Vagina (tissue), 2 donors: ENCODE results near the gene NCS1. TPM values are rescaled to one million over a fixed set of nuclear protein-coding genes. Genes with fewer than 3 reads are reported as not detected.

Experiments used
- DNase-seq, 2 donors: peaks; one replicate each; pipeline ENCODE4 v3.0.0-alpha.2; 2017; ENCODE audit errors: extremely low spot score in 2 of 2
- H3K27ac ChIP-seq: fragments of 200-600 bp; sonication (generic); one replicate; pipeline ENCODE4 v1.5.1; 2019
- H3K27me3 ChIP-seq: fragments of 200-600 bp; sonication (generic); one replicate; pipeline ENCODE4 v1.5.1; 2019
- H3K36me3 ChIP-seq, 2 donors: fragments of 200-600 bp; sonication (generic); one replicate each; pipeline ENCODE4 v1.5.1; 2017 to 2019
- H3K4me1 ChIP-seq: fragments of 200-600 bp; sonication (generic); one replicate; pipeline ENCODE4 v1.5.1; 2019
- H3K4me3 ChIP-seq, 2 donors: fragments of 200-600 bp; sonication (generic); 1 replicate in 1 of 2; 2 replicates in 1 of 2; pipeline ENCODE4 v1.5.1; 2016 to 2019
- H3K9me3 ChIP-seq: fragments of 200-600 bp; sonication (generic); one replicate; pipeline ENCODE4 v1.5.1; 2019
- POLR2A ChIP-seq, 2 donors: fragments of 450-650 bp; IDR thresholded peaks; one replicate each; pipeline ENCODE4 v1.6.1; 2017; ENCODE audit warnings: antibody characterized with exemption in 2 of 2, mild to moderate bottlenecking in 2 of 2, moderate library complexity in 2 of 2
- POLR2AphosphoS5 ChIP-seq, 2 donors: sonication (generic); formaldehyde crosslinking; IDR thresholded peaks; one replicate each; pipeline ENCODE4 v1.9.0; 2017; ENCODE audit warnings: antibody characterized with exemption in 2 of 2, mild to moderate bottlenecking in 2 of 2, low read depth in 1 of 2; ENCODE audit not compliant: insufficient read depth in 1 of 2
- intact Hi-C: fragments of 100-400 bp; cut with DNase I; formaldehyde crosslinking; loops from one replicate; pipeline ENCODE4 v1.15.1; 2023
- total RNA-seq: library from RNA; depleted of rRNA; stranded (reverse); fragments of >200 nt; gene quantifications from one replicate; pipeline ENCODE4 v1.2.3, GENCODE V29; 2016
- TF ChIP-seq, protein P1 (sequence below), 3 experiments: fragments of 450-650 bp in 2 of 3; fragments of 200-600 bp in 1 of 3; sonication (generic) in 1 of 3; IDR thresholded peaks; one replicate each; pipeline ENCODE4 v1.5.1; 2017 to 2019; ENCODE audit warnings: antibody characterized with exemption in 3 of 3, mild to moderate bottlenecking in 2 of 3, moderate library complexity in 2 of 3

NCS1 gene
- total RNA-seq, 1 donor from 2014 or later = 20.4 TPM

DNA sequence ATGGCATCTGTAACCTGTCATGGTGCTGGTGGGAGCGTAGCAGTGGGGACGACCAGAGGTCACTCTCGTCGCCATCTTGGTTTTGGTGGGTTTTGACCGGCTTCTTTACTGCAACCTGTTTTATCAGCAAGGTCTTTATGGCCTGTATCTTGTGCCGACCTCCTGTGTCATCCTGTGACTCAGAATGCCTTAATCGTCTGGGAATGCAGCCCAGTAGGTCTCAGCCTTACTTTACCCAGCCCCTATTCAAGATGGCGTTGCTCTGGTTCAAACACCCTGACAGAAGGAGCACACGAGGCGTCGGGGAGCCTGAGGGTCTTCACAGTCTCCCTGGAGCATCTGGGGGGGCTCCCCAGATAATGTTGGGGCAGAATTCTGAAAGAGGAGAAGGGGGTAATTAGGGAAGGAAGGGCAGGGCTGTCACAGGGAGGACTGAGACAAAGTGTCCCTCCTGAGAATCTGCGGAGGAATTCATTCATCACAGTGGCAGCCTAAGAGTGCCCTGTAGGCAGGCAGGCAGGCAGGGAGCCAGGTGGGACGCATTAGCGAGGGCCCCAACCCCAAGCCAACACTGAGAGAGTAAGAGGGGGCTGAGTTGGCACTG lies 21.3 kb upstream of the NCS1 start:
- TF ChIP-seq, protein P1, sequence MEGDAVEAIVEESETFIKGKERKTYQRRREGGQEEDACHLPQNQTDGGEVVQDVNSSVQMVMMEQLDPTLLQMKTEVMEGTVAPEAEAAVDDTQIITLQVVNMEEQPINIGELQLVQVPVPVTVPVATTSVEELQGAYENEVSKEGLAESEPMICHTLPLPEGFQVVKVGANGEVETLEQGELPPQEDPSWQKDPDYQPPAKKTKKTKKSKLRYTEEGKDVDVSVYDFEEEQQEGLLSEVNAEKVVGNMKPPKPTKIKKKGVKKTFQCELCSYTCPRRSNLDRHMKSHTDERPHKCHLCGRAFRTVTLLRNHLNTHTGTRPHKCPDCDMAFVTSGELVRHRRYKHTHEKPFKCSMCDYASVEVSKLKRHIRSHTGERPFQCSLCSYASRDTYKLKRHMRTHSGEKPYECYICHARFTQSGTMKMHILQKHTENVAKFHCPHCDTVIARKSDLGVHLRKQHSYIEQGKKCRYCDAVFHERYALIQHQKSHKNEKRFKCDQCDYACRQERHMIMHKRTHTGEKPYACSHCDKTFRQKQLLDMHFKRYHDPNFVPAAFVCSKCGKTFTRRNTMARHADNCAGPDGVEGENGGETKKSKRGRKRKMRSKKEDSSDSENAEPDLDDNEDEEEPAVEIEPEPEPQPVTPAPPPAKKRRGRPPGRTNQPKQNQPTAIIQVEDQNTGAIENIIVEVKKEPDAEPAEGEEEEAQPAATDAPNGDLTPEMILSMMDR (IDR thresholded peaks at IDR 0.05) = no peak
- no peak for TF ChIP-seq POLR2A (IDR thresholded peaks at IDR 0.05)
- no peak for TF ChIP-seq POLR2AphosphoS5 (IDR thresholded peaks at IDR 0.05; ENCODE audit: insufficient read depth in 1 of 2, low read depth in 1 of 2)
- Histone ChIP-seq H3K36me3 (no peaks in the 10 kb centered on the region), H3K4me1 (no peaks in the 10 kb centered on the region), H3K27ac (no peak overlapping the region), H3K27me3 (no peaks in the 10 kb centered on the region), H3K9me3 (no peaks in the 10 kb centered on the region), H3K4me3 (no peak overlapping the region)
- intact Hi-C loops = no loop called here
- DNase-seq = no peak

DNA sequence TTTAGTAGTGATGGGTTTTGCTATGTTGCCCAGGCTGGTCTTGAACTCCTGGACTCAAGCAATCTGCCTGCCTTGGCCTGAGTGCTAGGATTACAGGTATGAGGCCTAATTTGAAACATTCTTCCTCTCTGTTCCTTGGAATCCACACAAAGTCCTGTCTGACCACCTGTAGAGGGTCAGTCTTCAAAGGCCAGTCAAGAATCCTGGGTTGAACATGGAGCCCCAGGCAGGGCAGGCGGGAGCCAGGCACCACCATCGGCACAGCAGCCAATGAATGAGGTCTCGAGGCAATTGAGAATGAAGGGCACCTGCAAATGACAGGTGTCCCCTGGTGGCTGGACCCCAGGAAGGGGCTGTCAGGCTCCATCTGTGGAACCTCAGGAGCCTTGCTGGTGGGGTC lies 17.4 kb upstream of the NCS1 start:
- no peaks in the 10 kb centered on the region for H3K36me3 ChIP-seq
- TF ChIP-seq POLR2A (IDR thresholded peaks at IDR 0.05) (no peak), POLR2AphosphoS5 (IDR thresholded peaks at IDR 0.05; ENCODE audit: insufficient read depth in 1 of 2, low read depth in 1 of 2) (no peak)
- TF ChIP-seq, protein P1 (IDR thresholded peaks at IDR 0.05) = no peak
- intact Hi-C loops = no loop called here
- no peaks in the 10 kb centered on the region for H3K9me3 ChIP-seq
- DNase-seq = no peak
- H3K4me1 ChIP-seq = no peaks in the 10 kb centered on the region
- H3K4me3 ChIP-seq = no peak overlapping the region
- no peaks in the 10 kb centered on the region for H3K27me3 ChIP-seq
- no peak overlapping the region for H3K27ac ChIP-seq

DNA sequence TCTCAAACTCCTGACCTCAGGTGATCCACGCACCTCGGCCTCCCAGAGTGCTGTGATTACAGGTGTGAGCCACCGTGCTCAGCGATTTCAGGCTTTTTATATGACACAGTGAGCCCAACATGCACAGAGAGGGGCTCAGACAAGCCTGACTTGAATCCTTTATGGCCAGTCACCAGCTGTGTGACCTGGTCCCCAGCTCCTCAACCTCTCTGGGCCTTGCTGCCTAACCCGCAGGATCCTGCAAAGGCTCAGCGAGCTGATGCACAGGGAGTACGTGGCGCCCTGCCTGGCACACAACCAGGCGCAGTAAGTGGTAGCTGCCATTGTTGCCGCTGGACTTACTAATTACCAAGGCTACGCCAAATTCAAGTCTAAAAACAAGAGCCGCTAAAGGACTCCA lies 16.6 kb upstream of the NCS1 start:
- H3K4me1 ChIP-seq = no peaks in the 10 kb centered on the region
- TF ChIP-seq, protein P1 (IDR thresholded peaks at IDR 0.05) = no peak
- no peak for TF ChIP-seq POLR2A (IDR thresholded peaks at IDR 0.05)
- no peak for TF ChIP-seq POLR2AphosphoS5 (IDR thresholded peaks at IDR 0.05; ENCODE audit: insufficient read depth in 1 of 2, low read depth in 1 of 2)

DNA sequence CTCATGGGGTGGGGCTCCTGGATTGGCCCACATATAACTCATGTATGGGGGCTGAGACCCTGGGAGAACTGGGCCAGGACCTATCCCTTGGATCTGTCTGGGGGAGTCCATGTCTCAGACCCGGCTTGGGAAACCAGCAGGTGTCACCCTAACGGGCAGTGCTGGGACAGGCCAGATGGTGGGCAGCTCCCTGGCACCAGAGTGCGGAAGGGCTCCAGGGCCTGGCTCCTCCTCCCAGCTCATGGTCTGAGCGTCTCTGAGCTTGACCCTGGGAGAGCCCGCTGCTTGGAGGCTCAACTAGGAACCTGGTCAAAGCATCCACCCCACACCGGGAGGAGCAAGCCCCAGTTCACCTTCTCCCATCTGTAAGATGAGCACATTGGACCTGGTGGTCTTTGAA lies 15.5 kb upstream of the NCS1 start:
- intact Hi-C loops = no loop called here

More for the DNA sequence above, 16.6 kb upstream of the NCS1 start:
- Histone ChIP-seq H3K36me3 (no peaks in the 10 kb centered on the region), H3K27me3 (no peaks in the 10 kb centered on the region), H3K4me3 (no peak overlapping the region), H3K9me3 (no peaks in the 10 kb centered on the region), H3K27ac (no peak overlapping the region)
- intact Hi-C loops = no loop called here
- no peak for DNase-seq

DNA sequence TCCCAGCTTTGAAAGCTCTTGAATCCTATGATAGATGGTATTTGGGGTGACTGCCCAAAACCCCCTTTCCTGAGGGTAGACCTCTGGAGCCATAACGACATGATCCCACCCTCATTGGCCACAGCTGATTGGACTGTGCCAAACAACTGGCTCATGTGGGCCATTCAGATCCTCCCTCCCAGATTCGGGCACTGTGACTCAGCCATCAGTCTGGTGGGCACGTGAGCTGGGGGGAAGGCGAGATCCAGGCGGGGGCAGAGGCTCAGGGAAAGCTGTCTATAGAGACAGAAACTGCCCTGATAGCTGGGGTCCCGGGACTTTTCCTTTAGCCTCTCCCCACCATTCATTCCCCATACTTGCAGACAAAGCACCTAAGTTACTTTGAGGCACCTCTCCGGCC lies 15.1 kb upstream of the NCS1 start:
- DNase-seq = no peak
- no peaks in the 10 kb centered on the region for H3K9me3 ChIP-seq
- no peaks in the 10 kb centered on the region for H3K27me3 ChIP-seq
- H3K4me1 ChIP-seq = no peaks in the 10 kb centered on the region
- H3K27ac ChIP-seq = no peak overlapping the region
- H3K4me3 ChIP-seq = no peak overlapping the region
- intact Hi-C loops = no loop called here
- H3K36me3 ChIP-seq = no peaks in the 10 kb centered on the region
- TF ChIP-seq POLR2AphosphoS5 (IDR thresholded peaks at IDR 0.05; ENCODE audit: insufficient read depth in 1 of 2, low read depth in 1 of 2) = no peak
- TF ChIP-seq, protein P1 (IDR thresholded peaks at IDR 0.05) = no peak
- no peak for TF ChIP-seq POLR2A (IDR thresholded peaks at IDR 0.05)

More for the DNA sequence above, 15.5 kb upstream of the NCS1 start:
- no peaks in the 10 kb centered on the region for H3K9me3 ChIP-seq
- no peak overlapping the region for H3K27ac ChIP-seq
- no peaks in the 10 kb centered on the region for H3K36me3 ChIP-seq
- TF ChIP-seq, protein P1 (IDR thresholded peaks at IDR 0.05) = no peak
- TF ChIP-seq POLR2AphosphoS5 (IDR thresholded peaks at IDR 0.05; ENCODE audit: insufficient read depth in 1 of 2, low read depth in 1 of 2) (no peak), POLR2A (IDR thresholded peaks at IDR 0.05) (no peak)
- H3K4me1 ChIP-seq = no peaks in the 10 kb centered on the region
- no peak for DNase-seq
- H3K4me3 ChIP-seq = no peak overlapping the region
- H3K27me3 ChIP-seq = no peaks in the 10 kb centered on the region
